H1 (cell line): ENCODE data around the gene DISP3. TPM values are rescaled to one million over a fixed set of nuclear protein-coding genes. Genes with fewer than 3 reads are reported as not detected.

Experiments
- CTCF ChIA-PET: fragments of 300-600 bp; sonication (Branson Sonifier 250); formaldehyde crosslinking; loops from one replicate; lab custom pipeline; 2021; ENCODE audit not compliant: partially characterized antibody; lab: Charles Lee
- POLR2A ChIA-PET: fragments of 300-600 bp; sonication (Branson Sonifier 250); formaldehyde crosslinking; loops from one replicate; lab custom pipeline; 2021; ENCODE audit warnings: inconsistent platforms; ENCODE audit not compliant: partially characterized antibody; lab: Charles Lee
- DNase-seq, 2 experiments: peaks; one replicate each; pipeline versions ENCODE4 v3.0.0 to v3.0.0-alpha.2; 2010 to 2022; ENCODE audit warnings: low spot score in 2 of 2, low read depth in 1 of 2, mixed read lengths in 1 of 2
- FAIRE-seq: peaks from 2 replicates; lab custom pipeline; 2011; peaks lifted over from hg19 to GRCh38; lab: Jason Lieb, UNC
- H2AFZ ChIP-seq: 2 replicates; pipeline ENCODE4 v1.8.1; 2012; ENCODE audit warnings: low read length, inconsistent platforms
- H2AK5ac ChIP-seq: 2 replicates; pipeline ENCODE4 v1.6.1; 2013; ENCODE audit warnings: low read depth, low read length
- H2BK120ac ChIP-seq: replicated peaks from 2 replicates; pipeline ENCODE3; 2013; ENCODE audit warnings: low read depth, low read length, inconsistent platforms
- H2BK12ac ChIP-seq: 2 replicates; pipeline ENCODE4 v1.6.1; 2013; ENCODE audit warnings: low read depth, low read length
- H2BK15ac ChIP-seq: 2 replicates; pipeline ENCODE4 v1.6.1; 2013; ENCODE audit warnings: low read length
- H2BK20ac ChIP-seq: 2 replicates; pipeline ENCODE4 v1.6.1; 2013; ENCODE audit warnings: low read length
- H2BK5ac ChIP-seq: 2 replicates; pipeline ENCODE4 v1.6.1; 2013; ENCODE audit warnings: low read depth, low read length
- H3K14ac ChIP-seq: 2 replicates; pipeline ENCODE4 v1.6.1; 2013; ENCODE audit warnings: inconsistent platforms; ENCODE audit not compliant: insufficient read length
- H3K18ac ChIP-seq: 2 replicates; pipeline ENCODE4 v1.6.1; 2013; ENCODE audit warnings: low read length; ENCODE audit errors: extremely low read depth
- H3K23ac ChIP-seq: 2 replicates; pipeline ENCODE4 v1.6.1; 2013; ENCODE audit warnings: inconsistent platforms; ENCODE audit not compliant: insufficient read length
- H3K23me2 ChIP-seq: 2 replicates; pipeline ENCODE4 v1.6.1; 2013; ENCODE audit warnings: low read depth, low read length
- H3K27ac ChIP-seq: 2 replicates; pipeline ENCODE4 v1.6.1; 2011; ENCODE audit warnings: low read depth, low read length, inconsistent platforms
- H3K27me3 ChIP-seq, 4 experiments: replicated peaks in 1 of 4; 1 replicate in 1 of 4; 2 replicates in 3 of 4; pipeline versions ENCODE4 v1.6.1 to v1.8.1; 2011 to 2013; ENCODE audit warnings: low read length in 3 of 4, mild to moderate bottlenecking in 3 of 4, inconsistent platforms in 2 of 4, mixed read lengths in 2 of 4, moderate library complexity in 1 of 4; ENCODE audit not compliant: control insufficient read depth in 3 of 4, insufficient read depth in 3 of 4; ENCODE audit errors: extremely low read depth in 1 of 4
- H3K36me3 ChIP-seq, 4 experiments: 2 replicates each; pipeline versions ENCODE4 v1.6.1 to v1.8.1; 2011 to 2013; ENCODE audit warnings: mild to moderate bottlenecking in 4 of 4, low read length in 3 of 4, moderate library complexity in 2 of 4, control low read depth in 1 of 4, inconsistent platforms in 1 of 4; ENCODE audit not compliant: insufficient read depth in 4 of 4, control insufficient read depth in 2 of 4
- H3K4ac ChIP-seq: replicated peaks from 2 replicates; pipeline ENCODE3; 2013; ENCODE audit warnings: low read length, low read depth, mixed read lengths, inconsistent platforms; ENCODE audit not compliant: insufficient read length
- H3K4me1 ChIP-seq, 4 experiments: replicated peaks in 1 of 4; 1 replicate in 1 of 4; 2 replicates in 3 of 4; pipeline versions ENCODE4 v1.6.1 to v1.8.1; 2011 to 2013; ENCODE audit warnings: low read length in 3 of 4, inconsistent platforms in 2 of 4, mixed read lengths in 1 of 4; ENCODE audit not compliant: insufficient read depth in 4 of 4, control insufficient read depth in 3 of 4
- H3K4me2 ChIP-seq, 2 experiments: 2 replicates each; pipeline versions ENCODE4 v1.6.1 to v1.8.1; 2011 to 2013; ENCODE audit warnings: low read depth in 2 of 2, low read length in 2 of 2, control low read depth in 1 of 2, inconsistent platforms in 1 of 2, mild to moderate bottlenecking in 1 of 2; ENCODE audit not compliant: insufficient read depth in 1 of 2
- H3K4me3 ChIP-seq, 4 experiments: fragments of 200-600, 300-600 bp in 1 of 4; sonication (generic), shearing (Covaris generic), sonication (Bioruptor Twin) in 1 of 4; 2 replicates each; pipeline versions ENCODE4 v1.5.1 to v1.8.1; 2011 to 2016; ENCODE audit warnings: low read length in 4 of 4, low read depth in 3 of 4, control low read depth in 2 of 4, inconsistent platforms in 2 of 4, mild to moderate bottlenecking in 2 of 4, mixed read lengths in 1 of 4, moderate library complexity in 1 of 4; ENCODE audit not compliant: insufficient read depth in 2 of 4; ENCODE audit errors: extremely low read depth in 1 of 4
- H3K56ac ChIP-seq: replicated peaks from 2 replicates; pipeline ENCODE3; 2013; ENCODE audit warnings: low read depth, mild to moderate bottlenecking, mixed read lengths, low read length, inconsistent platforms; ENCODE audit not compliant: insufficient read length
- H3K79me1 ChIP-seq: 2 replicates; pipeline ENCODE4 v1.6.1; 2013; ENCODE audit warnings: low read depth, low read length, control low read depth
- H3K79me2 ChIP-seq, 2 experiments: 2 replicates each; pipeline versions ENCODE4 v1.6.1 to v1.8.1; 2012 to 2013; ENCODE audit warnings: low read length in 2 of 2, mild to moderate bottlenecking in 2 of 2, inconsistent platforms in 1 of 2; ENCODE audit not compliant: insufficient read depth in 2 of 2, control insufficient read depth in 1 of 2
- H3K9ac ChIP-seq, 4 experiments: replicated peaks in 1 of 4; 1 replicate in 1 of 4; 2 replicates in 3 of 4; pipeline versions ENCODE4 v1.6.1 to v1.8.1; 2011 to 2013; ENCODE audit warnings: low read depth in 3 of 4, low read length in 3 of 4, control low read depth in 2 of 4, mild to moderate bottlenecking in 2 of 4, moderate library complexity in 2 of 4, inconsistent platforms in 1 of 4; ENCODE audit errors: extremely low read depth in 1 of 4
- H3K9me3 ChIP-seq, 2 experiments: 2 replicates each; pipeline versions ENCODE4 v1.6.1 to v1.8.1; 2012 to 2013; ENCODE audit warnings: mild to moderate bottlenecking in 2 of 2, moderate library complexity in 2 of 2, control low read depth in 1 of 2, inconsistent platforms in 1 of 2, low read depth in 1 of 2, low read length in 1 of 2, mixed read lengths in 1 of 2; ENCODE audit not compliant: insufficient read depth in 2 of 2
- H4K20me1 ChIP-seq, 2 experiments: replicated peaks in 1 of 2; 2 replicates each; pipeline versions ENCODE3 to v1.8.1; 2011 to 2013; ENCODE audit warnings: inconsistent platforms in 2 of 2, low read length in 2 of 2, mild to moderate bottlenecking in 1 of 2; ENCODE audit not compliant: insufficient read depth in 2 of 2, control insufficient read depth in 1 of 2
- H4K5ac ChIP-seq: 2 replicates; pipeline ENCODE4 v1.6.1; 2013; ENCODE audit warnings: low read length, low read depth, mixed read lengths, inconsistent platforms; ENCODE audit not compliant: insufficient read length
- H4K8ac ChIP-seq: 2 replicates; pipeline ENCODE4 v1.8.0; 2013; ENCODE audit warnings: mild to moderate bottlenecking, moderate library complexity, low read length, inconsistent platforms; ENCODE audit not compliant: insufficient read depth; ENCODE audit errors: extremely low read depth
- H4K91ac ChIP-seq: replicated peaks from 2 replicates; pipeline ENCODE3; 2013; ENCODE audit warnings: low read length, mixed read lengths, inconsistent platforms; ENCODE audit not compliant: insufficient read length
- ASH2L ChIP-seq: fragments of 200-600, 300-600 bp; sonication (generic); IDR thresholded peaks from one replicate; pipeline ENCODE4 v1.7.1; 2017; ENCODE audit warnings: low read length
- BCL11A ChIP-seq, 2 experiments: IDR thresholded peaks; one replicate each; pipeline ENCODE4 v1.6.1; 2011; ENCODE audit warnings: low read depth in 2 of 2, low read length in 2 of 2, mild to moderate bottlenecking in 2 of 2
- CBX8 ChIP-seq: fragments of 300-800, 300-1000 bp; sonication (generic); IDR thresholded peaks from 2 replicates; pipeline ENCODE4 v1.7.1; 2016; ENCODE audit warnings: low read depth, low read length, borderline replicate concordance
- CEBPB ChIP-seq: IDR thresholded peaks from 2 replicates; pipeline ENCODE4 v1.6.1; 2012; ENCODE audit warnings: low read depth, low read length
- CTBP2 ChIP-seq: IDR thresholded peaks from 2 replicates; pipeline ENCODE4 v1.7.0; 2011; ENCODE audit warnings: borderline replicate concordance, mild to moderate bottlenecking, moderate library complexity, mixed read lengths, low read length; ENCODE audit not compliant: insufficient read depth, insufficient read length
- HDAC6 ChIP-seq: IDR thresholded peaks from one replicate; pipeline ENCODE4 v1.7.1; 2012; ENCODE audit warnings: low read depth, mild to moderate bottlenecking, inconsistent platforms, low read length, moderate library complexity
- POLR2AphosphoS5 ChIP-seq: IDR thresholded peaks from 2 replicates; pipeline ENCODE4 v1.6.1; 2011; ENCODE audit warnings: low read depth, low read length
- RAD21 ChIP-seq, 2 experiments: IDR thresholded peaks in 1 of 2; conservative IDR thresholded peaks in 1 of 2; 2 replicates each; pipeline ENCODE4 v1.6.1; 2011; ENCODE audit warnings: low read depth in 2 of 2, low read length in 2 of 2, improper control_type of control experiment in 1 of 2, inconsistent platforms in 1 of 2, mild to moderate bottlenecking in 1 of 2, moderate library complexity in 1 of 2
- SIN3A ChIP-seq, 2 experiments: IDR thresholded peaks in 1 of 2; conservative IDR thresholded peaks in 1 of 2; 2 replicates each; pipeline ENCODE4 v1.6.1; 2011 to 2012; ENCODE audit warnings: low read length in 2 of 2, improper control_type of control experiment in 1 of 2, low read depth in 1 of 2, mild to moderate bottlenecking in 1 of 2
- SRF ChIP-seq: IDR thresholded peaks from 2 replicates; pipeline ENCODE4 v1.6.1; 2011; ENCODE audit warnings: mild to moderate bottlenecking, low read depth, low read length, moderate library complexity
- SUZ12 ChIP-seq: fragments of 200-600 bp; sonication (generic); IDR thresholded peaks from 2 replicates; pipeline ENCODE4 v1.6.1; 2012; ENCODE audit warnings: mild to moderate bottlenecking, inconsistent platforms, low read length, moderate library complexity, mixed read lengths
- TCF12 ChIP-seq: IDR thresholded peaks from 2 replicates; pipeline ENCODE4 v1.6.1; 2011; ENCODE audit warnings: low read depth, mild to moderate bottlenecking, low read length
- ZNF274 ChIP-seq: IDR thresholded peaks from 2 replicates; pipeline ENCODE4 v1.7.0; 2012; ENCODE audit warnings: low read length, borderline replicate concordance; ENCODE audit errors: extremely low read depth
- WGBS, 2 experiments: shearing (Covaris generic) in 1 of 2; methylation state at CpG; one replicate each; pipeline versions ENCODE4 v1.1.6 to v1.1.7; 2013 to 2015; ENCODE audit warnings: low lambda C conversion rate in 2 of 2, mixed read lengths in 2 of 2, inconsistent platforms in 1 of 2, low coverage in 1 of 2, missing lambda C conversion rate in 1 of 2; ENCODE audit not compliant: insufficient replicate concordance in 2 of 2, insufficient coverage in 1 of 2, insufficient read length in 1 of 2; ENCODE audit errors: extremely low coverage in 1 of 2, missing lambda C conversion rate in 1 of 2; 5-methylcytosine and 5-hydroxymethylcytosine counted together
- polyA plus RNA-seq, 7 experiments: library from polyadenylated mRNA; depleted of rRNA in 3 of 7; stranded (reverse) in 5 of 7; unstranded in 2 of 7; fragments of >200 nt in 5 of 7; fragments of 200-250 nt in 2 of 7; gene quantifications; 1 replicate in 5 of 7; 2 replicates in 1 of 7; 4 replicates in 1 of 7; pipeline versions ENCODE4 v1.2.1 to v1.2.3, GENCODE V29; 2011 to 2013; ENCODE audit warnings: missing spikeins in 2 of 7, mixed read lengths in 2 of 7
- total RNA-seq: library from RNA; stranded (reverse); fragmentation: NEBNext Ultra II Directional; extraction: Animal tissue kit (Norgen Biotek cat#: 25700); gene quantifications from 2 replicates; pipeline ENCODE4 v1.2.1, GENCODE V29; 2021

The DISP3 gene
- total and polyA plus RNA-seq, 2 of the 8 experiments (the other 6 are each of a cell fraction or from before 2014, with no cell fraction given): 3.4 to 4.6 TPM

- H2BK20ac ChIP-seq: no peak overlapping the region
- H3K4me1 ChIP-seq: no peaks in the 10 kb centered on the region
- H3K9ac ChIP-seq: no peak overlapping the region
- H3K23ac ChIP-seq: no peak overlapping the region
- no peak overlapping the region for H3K4ac ChIP-seq
- no peak overlapping the region for H3K4me2 ChIP-seq
- H3K27ac ChIP-seq: no peak overlapping the region
- H3K4me3 ChIP-seq: no peak overlapping the region
- DNase-seq: no peak
- no peak overlapping the region for H2BK120ac ChIP-seq
- no peak overlapping the region for H2AK5ac ChIP-seq
- FAIRE-seq: no peak
- no peaks in the 10 kb centered on the region; a peak in 1 of 8 replicates for H3K36me3 ChIP-seq
- H3K23me2 ChIP-seq: no peaks in the 10 kb centered on the region; the same call in 1 of the 2 replicates
- H3K27me3 ChIP-seq: no peaks in the 10 kb centered on the region
- H3K14ac ChIP-seq: no peak overlapping the region
- no peak overlapping the region for H2AFZ ChIP-seq
- H2BK12ac ChIP-seq: no peak overlapping the region
- no peak overlapping the region for H4K5ac ChIP-seq
- no peak overlapping the region for H3K56ac ChIP-seq
- H3K9me3 ChIP-seq: no peaks in the 10 kb centered on the region
- H2BK5ac ChIP-seq: no peak overlapping the region
- H4K8ac ChIP-seq: no peak overlapping the region
- TF ChIP-seq CEBPB: no peak
- no peak for TF ChIP-seq TCF12
- TF ChIP-seq SIN3A (conservative IDR thresholded peaks at IDR 0.05 in 1 of 2, IDR thresholded peaks at IDR 0.05 in 1 of 2; ENCODE audit: low read depth in 1 of 2, low read length in 2 of 2): no peak
- no peak for TF ChIP-seq SRF
- no peak for TF ChIP-seq BCL11A (IDR thresholded peaks at IDR 0.05; ENCODE audit: low read depth in 2 of 2, low read length in 2 of 2)
- no peak for TF ChIP-seq CTBP2
- TF ChIP-seq HDAC6: no peak
- no peak for TF ChIP-seq RAD21 (IDR thresholded peaks at IDR 0.05 in 1 of 2, conservative IDR thresholded peaks at IDR 0.05 in 1 of 2; ENCODE audit: low read depth in 2 of 2, low read length in 2 of 2)
- no peak for TF ChIP-seq ASH2L
- no peak for TF ChIP-seq SUZ12
- no peak for TF ChIP-seq ZNF274
- no peak for TF ChIP-seq POLR2AphosphoS5
- TF ChIP-seq CBX8: no peak
- no peaks in the 10 kb centered on the region for H3K79me2 ChIP-seq
- ChIA-PET CTCF (interaction anchor here (1.6 kb wide), 1 partner anchor 129 kb away, joined by 3 read pairs; no protein-coding TSS in a partner anchor), POLR2A (no interaction called here)
- no peak overlapping the region for H3K18ac ChIP-seq
- no peak overlapping the region for H2BK15ac ChIP-seq
- H3K79me1 ChIP-seq: no peaks in the 10 kb centered on the region
- H4K20me1 ChIP-seq: no peaks in the 10 kb centered on the region
- H4K91ac ChIP-seq: no peak overlapping the region
- WGBS, 2 experiments: 83% methylated on average over 1 of the region's 1 CpG; no CpG with 5 or more reads in 1 of the 2 experiments
Observed at GRCh38 chr1:11513681-11514080, 34.7 kb downstream of the DISP3 start.
